Measurements from ENCODE around the gene POLK. TPM values are rescaled to one million over a fixed set of nuclear protein-coding genes. Genes with fewer than 3 reads are reported as not detected.

Gene POLK
- total and polyA plus RNA-seq, 2 of the 8 experiments (the other 6 are each of a cell fraction or from before 2014, with no cell fraction given), result 2.0 to 9.0 TPM

GRCh38 chr5:75567710-75568109 lies 56.0 kb downstream of the POLK start:
- WGBS, 2 experiments (ENCODE audit: extremely low coverage in 1 of 2, insufficient coverage in 1 of 2, insufficient read length in 1 of 2, insufficient replicate concordance in 2 of 2, low coverage in 1 of 2, low lambda C conversion rate in 2 of 2, missing lambda C conversion rate in 1 of 2), result 86% methylated on average over 2 of the region's 2 CpGs; no CpG with 5 or more reads in 1 of the 2 experiments
- Histone ChIP-seq H2AK5ac (ENCODE audit: low read depth, low read length) (no peak overlapping the region), H3K14ac (ENCODE audit: insufficient read length) (no peak overlapping the region), H3K27me3 (replicated peaks in 1 of 4; ENCODE audit: control insufficient read depth in 3 of 4, extremely low read depth in 1 of 4, insufficient read depth in 3 of 4, low read length in 3 of 4) (no peaks in the 10 kb centered on the region), H2BK15ac (ENCODE audit: low read length) (no peak overlapping the region), H3K9me3 (ENCODE audit: insufficient read depth in 2 of 2, low read depth in 1 of 2, low read length in 1 of 2) (peaks cover 0 to 2% of the 10 kb centered on the region in 2 experiments; a peak in 1 of 4 replicates), H2AFZ (ENCODE audit: low read length) (no peak overlapping the region), H3K23ac (ENCODE audit: insufficient read length) (no peak overlapping the region), H3K23me2 (ENCODE audit: low read depth, low read length) (no peaks in the 10 kb centered on the region), H3K56ac (replicated peaks; ENCODE audit: insufficient read length, low read depth, low read length) (no peak overlapping the region), H3K79me2 (ENCODE audit: control insufficient read depth in 1 of 2, insufficient read depth in 2 of 2, low read length in 2 of 2) (no peaks in the 10 kb centered on the region), H3K27ac (ENCODE audit: low read depth, low read length) (no peak overlapping the region), H4K20me1 (replicated peaks in 1 of 2; ENCODE audit: control insufficient read depth in 1 of 2, insufficient read depth in 2 of 2, low read length in 2 of 2) (no peaks in the 10 kb centered on the region), H4K91ac (replicated peaks; ENCODE audit: insufficient read length, low read length) (no peak overlapping the region), H3K4me2 (ENCODE audit: insufficient read depth in 1 of 2, low read depth in 2 of 2, low read length in 2 of 2) (no peak overlapping the region), H3K36me3 (ENCODE audit: control insufficient read depth in 2 of 4, insufficient read depth in 4 of 4, low read length in 3 of 4) (no peaks in the 10 kb centered on the region; a peak in 1 of 8 replicates), H3K4me1 (replicated peaks in 1 of 4; ENCODE audit: control insufficient read depth in 3 of 4, insufficient read depth in 4 of 4, low read length in 3 of 4) (no peaks in the 10 kb centered on the region; a peak in 1 of 7 replicates), H3K9ac (replicated peaks in 1 of 4; ENCODE audit: extremely low read depth in 1 of 4, low read depth in 3 of 4, low read length in 3 of 4) (no peak overlapping the region), H3K18ac (ENCODE audit: extremely low read depth, low read length) (no peak overlapping the region), H3K4me3 (ENCODE audit: extremely low read depth in 1 of 4, insufficient read depth in 2 of 4, low read depth in 3 of 4, low read length in 4 of 4) (no peak overlapping the region), H2BK20ac (ENCODE audit: low read length) (no peak overlapping the region), H2BK12ac (ENCODE audit: low read depth, low read length) (no peak overlapping the region), H4K5ac (ENCODE audit: insufficient read length, low read depth, low read length) (no peak overlapping the region), H2BK120ac (replicated peaks; ENCODE audit: low read depth, low read length) (no peak overlapping the region), H3K79me1 (ENCODE audit: low read depth, low read length) (no peaks in the 10 kb centered on the region), H4K8ac (ENCODE audit: extremely low read depth, insufficient read depth, low read length) (no peak overlapping the region), H3K4ac (replicated peaks; ENCODE audit: insufficient read length, low read depth, low read length) (no peak overlapping the region), H2BK5ac (ENCODE audit: low read depth, low read length) (no peak overlapping the region)
- ChIA-PET POLR2A (ENCODE audit: partially characterized antibody) (no interaction called here), CTCF (ENCODE audit: partially characterized antibody) (interaction anchor here (0.6 to 1.7 kb wide), 4 partner anchors 9 to 286 kb away, joined by 3 to 4 read pairs (median 4); no protein-coding TSS in a partner anchor)
- FAIRE-seq, result no peak
- DNase-seq (ENCODE audit: low read depth in 1 of 2, low spot score in 2 of 2), result no peak
- TF ChIP-seq ASH2L (IDR thresholded peaks at IDR 0.05; ENCODE audit: low read length), result no peak
- TF ChIP-seq ZNF274 (IDR thresholded peaks at IDR 0.05; ENCODE audit: borderline replicate concordance, extremely low read depth, low read length), result no peak
- no peak for TF ChIP-seq BRCA1 (IDR thresholded peaks at IDR 0.05; ENCODE audit: low read depth, low read length)
